PFSK-1 (cell line): Measurements from ENCODE around the gene ETAA1.

ENCODE experiments used
- FOXP2 ChIP-seq: optimal IDR thresholded peaks from 2 replicates; pipeline ENCODE3; 2011; ENCODE audit warnings: borderline replicate concordance, control low read depth, inconsistent platforms; ENCODE audit not compliant: insufficient read depth; ENCODE audit errors: extremely low read length, extremely low read depth
- POLR2AphosphoS5 ChIP-seq: IDR thresholded peaks from 2 replicates; pipeline ENCODE4 v1.6.1; 2012; ENCODE audit warnings: low read depth, mild to moderate bottlenecking, control low read depth, low read length, moderate library complexity
- REST ChIP-seq, 2 experiments: IDR thresholded peaks; 2 replicates each; pipeline versions ENCODE4 v1.6.1 to v1.8.0; 2011 to 2012; ENCODE audit warnings: low read depth in 2 of 2, low read length in 2 of 2, control low read depth in 1 of 2, inconsistent platforms in 1 of 2, mild to moderate bottlenecking in 1 of 2, moderate library complexity in 1 of 2; ENCODE audit not compliant: insufficient read depth in 1 of 2
- SIN3A ChIP-seq: IDR thresholded peaks from 2 replicates; pipeline ENCODE4 v1.6.1; 2012; ENCODE audit warnings: mild to moderate bottlenecking, low read length, moderate library complexity, borderline replicate concordance; ENCODE audit not compliant: insufficient read depth
- TAF1 ChIP-seq: IDR thresholded peaks from 2 replicates; pipeline ENCODE4 v1.6.1; 2012; ENCODE audit warnings: low read length, control low read depth, borderline replicate concordance; ENCODE audit not compliant: insufficient read depth

Gene ETAA1

GRCh38 chr2:67389788-67390187 is 7.3 kb upstream of the ETAA1 start:
- TF ChIP-seq SIN3A (no peak), POLR2AphosphoS5 (no peak), TAF1 (no peak), FOXP2 (no peak), REST (IDR thresholded peaks at IDR 0.05; ENCODE audit: insufficient read depth in 1 of 2, low read depth in 2 of 2, low read length in 2 of 2) (no peak)

GRCh38 chr2:67393237-67393636 is 3.9 kb upstream of the ETAA1 start:
- TF ChIP-seq SIN3A (no peak), TAF1 (no peak), FOXP2 (no peak)

- TF ChIP-seq SIN3A (no peak), POLR2AphosphoS5 (no peak), FOXP2 (no peak), REST (IDR thresholded peaks at IDR 0.05; ENCODE audit: insufficient read depth in 1 of 2, low read depth in 2 of 2, low read length in 2 of 2) (no peak), TAF1 (no peak)
Observed at GRCh38 chr2:67394734-67395133, 2.4 kb upstream of the ETAA1 start.

GRCh38 chr2:67399144-67399543 is 2.0 kb downstream of the ETAA1 start:
- no peak for TF ChIP-seq POLR2AphosphoS5
- TF ChIP-seq FOXP2, result no peak
- TF ChIP-seq TAF1, result no peak
- no peak for TF ChIP-seq REST (IDR thresholded peaks at IDR 0.05; ENCODE audit: insufficient read depth in 1 of 2, low read depth in 2 of 2, low read length in 2 of 2)
- TF ChIP-seq SIN3A, result no peak

GRCh38 chr2:67399831-67400489 is 2.8 kb downstream of the ETAA1 start:
- TF ChIP-seq SIN3A (no peak), FOXP2 (no peak), POLR2AphosphoS5 (no peak), REST (IDR thresholded peaks at IDR 0.05; ENCODE audit: insufficient read depth in 1 of 2, low read depth in 2 of 2, low read length in 2 of 2) (no peak), TAF1 (no peak)
